SK-N-MC (cell line): ENCODE measurements around the gene TRIM47.

Experiments
- EZH2 ChIP-seq: fragments of 200-600 bp; sonication (generic); IDR thresholded peaks from one replicate; pipeline ENCODE4 v1.6.1; 2017; ENCODE audit warnings: antibody characterized with exemption
- FOXP2 ChIP-seq: optimal IDR thresholded peaks from 2 replicates; pipeline ENCODE3; 2011; ENCODE audit warnings: mild to moderate bottlenecking, moderate library complexity; ENCODE audit not compliant: insufficient read depth; ENCODE audit errors: extremely low read length, control extremely low read depth
- POLR2AphosphoS5 ChIP-seq: IDR thresholded peaks from 2 replicates; pipeline ENCODE4 v1.6.1; 2012; ENCODE audit warnings: mild to moderate bottlenecking, low read depth, low read length, borderline replicate concordance

DNA sequence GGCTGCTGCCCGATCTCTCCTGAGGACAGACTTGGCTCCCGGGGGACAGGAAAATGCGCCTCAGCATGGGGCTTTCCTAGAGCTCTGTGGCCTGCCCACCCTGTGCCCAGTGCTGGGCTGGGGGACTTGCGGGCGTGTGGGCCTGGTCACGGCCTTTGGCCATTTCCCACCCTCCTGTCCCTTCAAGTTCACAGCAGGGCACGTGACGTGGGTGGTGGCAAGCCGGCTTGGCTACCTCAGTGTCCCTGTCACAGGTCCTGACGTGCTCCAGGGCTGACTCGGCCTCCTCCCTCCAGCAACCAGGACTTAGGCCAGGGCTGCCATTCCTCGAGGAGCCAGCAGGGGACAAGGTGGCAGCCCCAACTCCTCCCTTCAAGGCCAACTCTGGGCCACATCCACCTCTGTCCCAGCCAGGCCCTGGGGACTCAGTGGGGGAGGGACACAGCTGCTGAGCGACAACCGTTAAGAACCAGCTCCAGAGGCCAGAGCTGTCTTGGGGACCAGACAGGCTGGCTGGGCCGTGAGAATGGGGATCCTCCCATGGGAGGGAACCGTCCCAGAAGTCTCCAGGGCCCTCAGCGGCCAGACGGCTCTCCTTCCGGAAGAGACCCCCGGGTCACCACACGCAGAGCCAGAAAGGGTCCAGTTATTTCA lies 33.2 kb downstream of the TRIM47 start:
- TF ChIP-seq POLR2AphosphoS5 (0 out of 2 replicates have a peak, but pooled peaks have one; percentile 17), EZH2 (no peak), FOXP2 (no peak)
